Transverse colon (tissue), 3 donors: ENCODE data around the gene PDAP1.

Experiments
- POLR2A ChIP-seq: fragments of 450-650 bp; IDR thresholded peaks from one replicate; pipeline ENCODE4 v1.6.1; 2016; ENCODE audit warnings: antibody characterized with exemption, mild to moderate bottlenecking, moderate library complexity
- TF ChIP-seq, protein P1 (sequence below), 5 experiments: fragments of 200-600 bp in 3 of 5; fragments of 450-650 bp in 2 of 5; sonication (generic) in 3 of 5; IDR thresholded peaks; 1 replicate in 2 of 5; 2 replicates in 3 of 5; pipeline ENCODE4 v1.5.1; 2016 to 2017; ENCODE audit warnings: antibody characterized with exemption in 5 of 5, inconsistent platforms in 3 of 5, mild to moderate bottlenecking in 2 of 5, moderate library complexity in 1 of 5

DNA sequence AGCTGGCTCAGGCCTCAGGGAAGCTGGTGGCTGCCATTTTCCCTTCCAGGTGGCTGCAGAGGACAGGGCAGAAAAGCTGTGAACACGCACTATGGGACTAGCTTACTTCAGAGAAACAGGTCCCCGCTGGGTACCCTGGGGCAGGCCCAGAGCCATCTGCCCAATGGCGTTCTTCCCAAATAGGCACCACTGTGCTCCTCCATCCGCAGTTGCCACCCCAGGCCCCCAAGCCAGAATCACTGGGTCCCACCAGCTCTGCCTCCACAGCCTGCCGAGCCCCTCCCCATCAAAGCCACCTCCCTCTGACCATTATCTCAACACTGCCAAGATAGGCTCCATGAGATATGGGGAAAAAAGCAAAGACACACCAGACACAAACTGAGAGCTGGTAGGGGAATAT is 11.8 kb upstream of the PDAP1 start:
- TF ChIP-seq POLR2A = no peak
- TF ChIP-seq, protein P1, sequence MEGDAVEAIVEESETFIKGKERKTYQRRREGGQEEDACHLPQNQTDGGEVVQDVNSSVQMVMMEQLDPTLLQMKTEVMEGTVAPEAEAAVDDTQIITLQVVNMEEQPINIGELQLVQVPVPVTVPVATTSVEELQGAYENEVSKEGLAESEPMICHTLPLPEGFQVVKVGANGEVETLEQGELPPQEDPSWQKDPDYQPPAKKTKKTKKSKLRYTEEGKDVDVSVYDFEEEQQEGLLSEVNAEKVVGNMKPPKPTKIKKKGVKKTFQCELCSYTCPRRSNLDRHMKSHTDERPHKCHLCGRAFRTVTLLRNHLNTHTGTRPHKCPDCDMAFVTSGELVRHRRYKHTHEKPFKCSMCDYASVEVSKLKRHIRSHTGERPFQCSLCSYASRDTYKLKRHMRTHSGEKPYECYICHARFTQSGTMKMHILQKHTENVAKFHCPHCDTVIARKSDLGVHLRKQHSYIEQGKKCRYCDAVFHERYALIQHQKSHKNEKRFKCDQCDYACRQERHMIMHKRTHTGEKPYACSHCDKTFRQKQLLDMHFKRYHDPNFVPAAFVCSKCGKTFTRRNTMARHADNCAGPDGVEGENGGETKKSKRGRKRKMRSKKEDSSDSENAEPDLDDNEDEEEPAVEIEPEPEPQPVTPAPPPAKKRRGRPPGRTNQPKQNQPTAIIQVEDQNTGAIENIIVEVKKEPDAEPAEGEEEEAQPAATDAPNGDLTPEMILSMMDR (IDR thresholded peaks at IDR 0.05) = no peak
